Panc1 (cell line): Measurements from ENCODE around the gene SLC7A9. TPM values are rescaled to one million over a fixed set of nuclear protein-coding genes. Genes with fewer than 3 reads are reported as not detected.
"Not testable (repeated sequence)": the region's sequence is repeated elsewhere in the genome, so short reads cannot be mapped to it uniquely, and the experiment has no call there.

Experiments used
- ATAC-seq: fragments of 200-7000 bp; cut with Tn5 transposase; 2 replicates; pipeline ENCODE4 v1.9.1; 2020; ENCODE audit warnings: mild to moderate bottlenecking, moderate library complexity
- BruUV-seq: library from RNA; stranded (reverse); fragments of 400-500 nt; replicated peaks from 2 replicates; lab custom pipeline; 2021; lab: Mats Ljungman, UMichigan
- CTCF ChIA-PET: fragments of 300-600 bp; sonication (Branson Sonifier 250); formaldehyde crosslinking; loops from one replicate; lab custom pipeline; 2022; ENCODE audit warnings: antibody characterized with exemption; lab: Charles Lee
- POLR2A ChIA-PET: fragments of 300-600 bp; sonication (Branson Sonifier 250); formaldehyde crosslinking; loops from one replicate; lab custom pipeline; 2022; ENCODE audit warnings: antibody characterized with exemption; lab: Charles Lee
- DNase-seq: peaks from one replicate; pipeline ENCODE4 v3.0.0-alpha.2; 2010; ENCODE audit warnings: low read depth, low spot score
- H3K27ac ChIP-seq: 2 replicates; pipeline ENCODE4 v1.5.1; 2011; ENCODE audit warnings: mild to moderate bottlenecking, low read length, inconsistent platforms
- H3K27me3 ChIP-seq: fragments of 200-500 bp; sonication (Bioruptor generic); 2 replicates; pipeline ENCODE4 v1.6.0; 2014; ENCODE audit warnings: low read length, inconsistent platforms; ENCODE audit not compliant: control insufficient read depth, insufficient read depth
- H3K36me3 ChIP-seq: fragments of 200-500 bp; sonication (Bioruptor generic); 2 replicates; pipeline ENCODE4 v1.5.1; 2014; ENCODE audit warnings: inconsistent platforms, mild to moderate bottlenecking, low read length, moderate library complexity; ENCODE audit not compliant: control insufficient read depth, insufficient read depth
- H3K4me1 ChIP-seq: 2 replicates; pipeline ENCODE4 v1.5.1; 2011; ENCODE audit warnings: inconsistent platforms, mild to moderate bottlenecking, low read length, moderate library complexity; ENCODE audit not compliant: control insufficient read depth, insufficient read depth
- H3K4me3 ChIP-seq, 2 experiments: 2 replicates each; pipeline ENCODE4 v1.5.1; 2011 to 2012; ENCODE audit warnings: low read depth in 2 of 2, low read length in 2 of 2, mild to moderate bottlenecking in 2 of 2, inconsistent platforms in 1 of 2, moderate library complexity in 1 of 2
- H3K9me3 ChIP-seq: fragments of 200-500 bp; sonication (Bioruptor generic); 2 replicates; pipeline ENCODE4 v1.5.1; 2014; ENCODE audit warnings: low read depth, mild to moderate bottlenecking, inconsistent platforms, low read length, moderate library complexity; ENCODE audit not compliant: control insufficient read depth, insufficient read depth
- CTCF ChIP-seq: fragments of 450-650 bp; IDR thresholded peaks from 2 replicates; pipeline ENCODE4 v1.5.1; 2017; ENCODE audit warnings: mild to moderate bottlenecking
- POLR2AphosphoS5 ChIP-seq: IDR thresholded peaks from 2 replicates; pipeline ENCODE4 v1.6.1; 2012; ENCODE audit warnings: mild to moderate bottlenecking, low read depth, low read length, moderate library complexity
- REST ChIP-seq, 2 experiments: IDR thresholded peaks; 2 replicates each; pipeline ENCODE4 v1.6.1; 2011 to 2012; ENCODE audit warnings: low read depth in 2 of 2, control low read depth in 1 of 2, low read length in 1 of 2, mild to moderate bottlenecking in 1 of 2, moderate library complexity in 1 of 2; ENCODE audit not compliant: insufficient read depth in 1 of 2
- SIN3A ChIP-seq: IDR thresholded peaks from 2 replicates; pipeline ENCODE4 v1.6.1; 2012; ENCODE audit warnings: low read depth, mild to moderate bottlenecking, low read length, moderate library complexity, borderline replicate concordance; ENCODE audit not compliant: insufficient read depth
- TCF7L2 ChIP-seq: IDR thresholded peaks from 2 replicates; pipeline ENCODE4 v1.6.1; 2011; ENCODE audit warnings: mild to moderate bottlenecking, low read depth, low read length, inconsistent platforms
- in situ Hi-C: cut with HindIII; loops from 2 replicates; pipeline ENCODE4 v1.10.0; 2016; ENCODE audit warnings: low sequenced_read_pairs, low pct_unique_long_range_greater_than_20kb
- intact Hi-C: fragments of 100-400 bp; cut with micrococcal nuclease; formaldehyde crosslinking; loops from one replicate; pipeline ENCODE4 v1.10.0; 2022; ENCODE audit not compliant: unreplicated experiment
- total RNA-seq: library from RNA; stranded (reverse); gene quantifications from one replicate; pipeline ENCODE4 v1.2.1, GENCODE V29; 2021; ENCODE audit not compliant: unreplicated experiment

Gene SLC7A9
- total RNA-seq, 1 experiment from 2014 or later: 0.28 TPM

GRCh38 chr19:32858155-32858554, 11.4 kb downstream of the SLC7A9 start:
- no peaks in the 10 kb centered on the region for H3K27me3 ChIP-seq
- DNase-seq: no peak
- CTCF ChIA-PET: no interaction called here
- no peaks in the 10 kb centered on the region for H3K4me1 ChIP-seq
- H3K27ac ChIP-seq: no peak overlapping the region
- no peak overlapping the region for H3K4me3 ChIP-seq
- in situ Hi-C loops: no loop called here
- no TSS peak for BruUV-seq
- no peak for TF ChIP-seq TCF7L2
- H3K9me3 ChIP-seq: no peaks in the 10 kb centered on the region
- POLR2A ChIA-PET: no interaction called here
- H3K36me3 ChIP-seq: no peaks in the 10 kb centered on the region
- intact Hi-C loops: no loop called here
- ATAC-seq: no peak

GRCh38 chr19:32857584-32857983, 12.0 kb downstream of the SLC7A9 start:
- POLR2A ChIA-PET: no interaction called here
- no peak for DNase-seq
- TF ChIP-seq CTCF (no peak), SIN3A (no peak)
- ATAC-seq: no peak
- CTCF ChIA-PET: no interaction called here
- Histone ChIP-seq H3K27ac (no peak overlapping the region), H3K9me3 (no peaks in the 10 kb centered on the region), H3K4me1 (no peaks in the 10 kb centered on the region), H3K27me3 (no peaks in the 10 kb centered on the region), H3K4me3 (no peak overlapping the region), H3K36me3 (no peaks in the 10 kb centered on the region)
- no TSS peak for BruUV-seq
- in situ Hi-C loops (no loop called here), intact Hi-C loops (no loop called here)

- H3K36me3 ChIP-seq, intact Hi-C loops, H3K27ac ChIP-seq, ATAC-seq, DNase-seq, BruUV-seq, CTCF ChIA-PET, H3K4me3 ChIP-seq, H3K9me3 ChIP-seq, in situ Hi-C loops, H3K4me1 ChIP-seq, H3K27me3 ChIP-seq: not testable (repeated sequence)
- POLR2A ChIA-PET: interaction anchor here (0.6 kb wide), 1 partner anchor 79 kb away, joined by 3 read pairs; no protein-coding TSS in a partner anchor
Measured at GRCh38 chr19:32856818-32857217, 12.7 kb downstream of the SLC7A9 start.

GRCh38 chr19:32852216-32852615, 17.4 kb downstream of the SLC7A9 start:
- no TSS peak for BruUV-seq
- ATAC-seq (no peak), DNase-seq (no peak)
- Histone ChIP-seq H3K36me3 (no peaks in the 10 kb centered on the region), H3K27me3 (no peaks in the 10 kb centered on the region), H3K27ac (no peak overlapping the region), H3K4me1 (no peaks in the 10 kb centered on the region), H3K9me3 (no peaks in the 10 kb centered on the region), H3K4me3 (no peak overlapping the region)
- ChIA-PET CTCF (no interaction called here), POLR2A (interaction anchor here (0.6 kb wide), 1 partner anchor 14 kb away, joined by 3 read pairs; no protein-coding TSS in a partner anchor)
- intact Hi-C loops (no loop called here), in situ Hi-C loops (no loop called here)
- no peak for TF ChIP-seq CTCF
- no peak for TF ChIP-seq POLR2AphosphoS5
- TF ChIP-seq TCF7L2: no peak
- TF ChIP-seq REST (IDR thresholded peaks at IDR 0.05; ENCODE audit: insufficient read depth in 1 of 2, low read depth in 2 of 2, low read length in 1 of 2): no peak
- no peak for TF ChIP-seq SIN3A

- H3K27ac ChIP-seq, H3K4me1 ChIP-seq, CTCF ChIA-PET, H3K4me3 ChIP-seq, H3K9me3 ChIP-seq, H3K36me3 ChIP-seq, POLR2A ChIA-PET, BruUV-seq, H3K27me3 ChIP-seq, in situ Hi-C loops, DNase-seq, ATAC-seq: not testable (repeated sequence)
- intact Hi-C loops: loop anchor here (10.0 kb wide), 1 partner anchor 1687 kb away; no protein-coding TSS in a partner anchor
Measured at GRCh38 chr19:32848035-32848434, 21.5 kb downstream of the SLC7A9 start.
